ENCODE data around the gene CDH13. TPM values are rescaled to one million over a fixed set of nuclear protein-coding genes. Genes with fewer than 3 reads are reported as not detected.

The CDH13 gene
- total and polyA plus RNA-seq, 2 of the 8 experiments (the other 6 are each of a cell fraction or from before 2014, with no cell fraction given) = 2.3 to 2.4 TPM

GRCh38 chr16:83592778-83593177 lies 966.0 kb downstream of the CDH13 start:
- Histone ChIP-seq H3K9ac (replicated peaks in 1 of 4; ENCODE audit: extremely low read depth in 1 of 4, low read depth in 3 of 4, low read length in 3 of 4) (no peak overlapping the region), H3K4ac (replicated peaks; ENCODE audit: insufficient read length, low read depth, low read length) (no peak overlapping the region), H4K20me1 (replicated peaks in 1 of 2; ENCODE audit: control insufficient read depth in 1 of 2, insufficient read depth in 2 of 2, low read length in 2 of 2) (no peaks in the 10 kb centered on the region), H3K27ac (ENCODE audit: low read depth, low read length) (no peak overlapping the region), H2BK20ac (ENCODE audit: low read length) (no peak overlapping the region), H2AFZ (ENCODE audit: low read length) (no peak overlapping the region), H3K9me3 (ENCODE audit: insufficient read depth in 2 of 2, low read depth in 1 of 2, low read length in 1 of 2) (no peaks in the 10 kb centered on the region), H3K27me3 (replicated peaks in 1 of 4; ENCODE audit: control insufficient read depth in 3 of 4, extremely low read depth in 1 of 4, insufficient read depth in 3 of 4, low read length in 3 of 4) (no peaks in the 10 kb centered on the region), H3K79me1 (ENCODE audit: low read depth, low read length) (no peaks in the 10 kb centered on the region), H3K36me3 (ENCODE audit: control insufficient read depth in 2 of 4, insufficient read depth in 4 of 4, low read length in 3 of 4) (no peaks in the 10 kb centered on the region), H3K14ac (ENCODE audit: insufficient read length) (no peak overlapping the region), H2BK5ac (ENCODE audit: low read depth, low read length) (no peak overlapping the region), H4K8ac (ENCODE audit: extremely low read depth, insufficient read depth, low read length) (no peak overlapping the region), H3K4me3 (ENCODE audit: extremely low read depth in 1 of 4, insufficient read depth in 2 of 4, low read depth in 3 of 4, low read length in 4 of 4) (no peak overlapping the region), H2AK5ac (ENCODE audit: low read depth, low read length) (no peak overlapping the region), H3K23me2 (ENCODE audit: low read depth, low read length) (no peaks in the 10 kb centered on the region), H2BK12ac (ENCODE audit: low read depth, low read length) (no peak overlapping the region), H3K23ac (ENCODE audit: insufficient read length) (no peak overlapping the region), H4K91ac (replicated peaks; ENCODE audit: insufficient read length, low read length) (no peak overlapping the region), H3K18ac (ENCODE audit: extremely low read depth, low read length) (no peak overlapping the region), H3K79me2 (ENCODE audit: control insufficient read depth in 1 of 2, insufficient read depth in 2 of 2, low read length in 2 of 2) (no peaks in the 10 kb centered on the region), H3K4me1 (replicated peaks in 1 of 4; ENCODE audit: control insufficient read depth in 3 of 4, insufficient read depth in 4 of 4, low read length in 3 of 4) (no peaks in the 10 kb centered on the region), H4K5ac (ENCODE audit: insufficient read length, low read depth, low read length) (no peak overlapping the region), H3K4me2 (ENCODE audit: insufficient read depth in 1 of 2, low read depth in 2 of 2, low read length in 2 of 2) (no peak overlapping the region), H2BK120ac (replicated peaks; ENCODE audit: low read depth, low read length) (no peak overlapping the region), H2BK15ac (ENCODE audit: low read length) (no peak overlapping the region), H3K56ac (replicated peaks; ENCODE audit: insufficient read length, low read depth, low read length) (no peak overlapping the region)
- DNase-seq (ENCODE audit: low read depth in 1 of 2, low spot score in 2 of 2) (no peak), FAIRE-seq (no peak)
- TF ChIP-seq CBX5 (IDR thresholded peaks at IDR 0.05; ENCODE audit: low read depth, low read length) = no peak
- 86% methylated on average over 7 of the region's 7 CpGs; no CpG with 5 or more reads in 1 of the 2 experiments for whole genome bisulfite sequencing, 2 experiments (ENCODE audit: extremely low coverage in 1 of 2, insufficient coverage in 1 of 2, insufficient read length in 1 of 2, insufficient replicate concordance in 2 of 2, low coverage in 1 of 2, low lambda C conversion rate in 2 of 2, missing lambda C conversion rate in 1 of 2)
- ChIA-PET POLR2A (ENCODE audit: partially characterized antibody) (no interaction called here), CTCF (ENCODE audit: partially characterized antibody) (interaction anchor here (1.0 to 3.6 kb wide), 2 partner anchors 9 to 14 kb away, joined by 3 to 15 read pairs; no protein-coding TSS in a partner anchor)
